ENCODE results near the gene ITGA8. TPM values are rescaled to one million over a fixed set of nuclear protein-coding genes. Genes with fewer than 3 reads are reported as not detected.

ITGA8 gene
- total and polyA plus RNA-seq, 2 of the 13 experiments (the other 11 are each of a cell fraction or from before 2014, with no cell fraction given), result not detected

DNA sequence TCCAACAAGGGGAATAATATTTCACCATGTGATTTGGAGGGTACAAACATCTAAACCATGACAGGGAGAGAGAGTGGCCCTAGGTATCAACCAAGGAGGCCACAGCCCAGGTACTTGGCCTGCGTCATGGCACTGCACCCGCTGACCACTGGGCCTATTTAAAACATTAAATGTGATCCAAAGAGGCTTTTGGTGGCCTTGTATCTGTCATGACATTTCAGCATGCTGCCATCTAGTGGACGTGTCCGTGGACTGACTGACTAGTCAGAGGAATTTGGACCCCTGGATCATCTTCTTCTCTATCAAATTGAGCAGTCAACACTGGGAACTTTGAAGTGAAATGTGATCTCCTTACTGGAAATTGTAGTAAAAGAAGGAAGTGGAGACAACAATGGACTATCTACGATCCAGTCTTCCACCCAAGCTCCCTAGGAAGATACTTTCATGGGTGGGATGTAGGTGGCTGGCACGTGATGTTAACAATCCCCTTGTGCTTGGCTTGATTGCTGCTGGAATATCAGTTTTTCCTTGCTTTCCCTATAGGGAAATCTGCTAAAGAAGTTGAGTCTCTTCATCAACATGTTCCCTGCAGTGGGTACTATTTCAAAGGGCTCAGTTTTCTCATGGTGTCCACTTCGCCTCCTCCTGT, 24.6 kb upstream of the ITGA8 start (continued):
- TF ChIP-seq SAFB2 (CRISPR knock-in tag; IDR thresholded peaks at IDR 0.05; ENCODE audit: borderline replicate concordance, low read depth), result no peak
- TF ChIP-seq, protein P1, sequence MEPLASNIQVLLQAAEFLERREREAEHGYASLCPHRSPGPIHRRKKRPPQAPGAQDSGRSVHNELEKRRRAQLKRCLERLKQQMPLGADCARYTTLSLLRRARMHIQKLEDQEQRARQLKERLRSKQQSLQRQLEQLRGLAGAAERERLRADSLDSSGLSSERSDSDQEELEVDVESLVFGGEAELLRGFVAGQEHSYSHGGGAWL (CRISPR knock-in tag; IDR thresholded peaks at IDR 0.05), result no peak
- TF ChIP-seq ZNF432 (CRISPR knock-in tag; IDR thresholded peaks at IDR 0.05; ENCODE audit: borderline replicate concordance), result no peak
- TF ChIP-seq ZNF232 (CRISPR knock-in tag; IDR thresholded peaks at IDR 0.05; ENCODE audit: borderline replicate concordance), result no peak
- TF ChIP-seq, protein P2, sequence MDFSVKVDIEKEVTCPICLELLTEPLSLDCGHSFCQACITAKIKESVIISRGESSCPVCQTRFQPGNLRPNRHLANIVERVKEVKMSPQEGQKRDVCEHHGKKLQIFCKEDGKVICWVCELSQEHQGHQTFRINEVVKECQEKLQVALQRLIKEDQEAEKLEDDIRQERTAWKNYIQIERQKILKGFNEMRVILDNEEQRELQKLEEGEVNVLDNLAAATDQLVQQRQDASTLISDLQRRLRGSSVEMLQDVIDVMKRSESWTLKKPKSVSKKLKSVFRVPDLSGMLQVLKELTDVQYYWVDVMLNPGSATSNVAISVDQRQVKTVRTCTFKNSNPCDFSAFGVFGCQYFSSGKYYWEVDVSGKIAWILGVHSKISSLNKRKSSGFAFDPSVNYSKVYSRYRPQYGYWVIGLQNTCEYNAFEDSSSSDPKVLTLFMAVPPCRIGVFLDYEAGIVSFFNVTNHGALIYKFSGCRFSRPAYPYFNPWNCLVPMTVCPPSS (IDR thresholded peaks at IDR 0.05), result no peak
- TF ChIP-seq SMARCC2 (IDR thresholded peaks at IDR 0.05), result no peak
- no peak for TF ChIP-seq ZNF883 (CRISPR knock-in tag; IDR thresholded peaks at IDR 0.05; ENCODE audit: not compliant biosample characterization)
- TF ChIP-seq ZBTB38 (CRISPR knock-in tag; IDR thresholded peaks at IDR 0.05), result no peak
- TF ChIP-seq, protein P3, sequence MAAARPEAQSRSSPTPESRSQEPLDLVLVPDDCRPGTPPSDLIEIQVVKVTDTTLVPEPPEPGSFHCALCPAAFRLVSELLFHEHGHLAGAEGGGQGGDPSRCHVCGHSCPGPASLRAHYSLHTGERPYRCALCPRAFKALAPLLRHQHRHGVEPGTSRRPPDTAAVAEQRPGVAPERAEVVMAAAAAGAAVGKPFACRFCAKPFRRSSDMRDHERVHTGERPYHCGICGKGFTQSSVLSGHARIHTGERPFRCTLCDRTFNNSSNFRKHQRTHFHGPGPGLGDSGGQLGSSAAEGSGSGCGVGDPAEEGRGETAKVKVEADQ (CRISPR knock-in tag; IDR thresholded peaks at IDR 0.05; ENCODE audit: borderline replicate concordance), result no peak
- TF ChIP-seq, protein P4, sequence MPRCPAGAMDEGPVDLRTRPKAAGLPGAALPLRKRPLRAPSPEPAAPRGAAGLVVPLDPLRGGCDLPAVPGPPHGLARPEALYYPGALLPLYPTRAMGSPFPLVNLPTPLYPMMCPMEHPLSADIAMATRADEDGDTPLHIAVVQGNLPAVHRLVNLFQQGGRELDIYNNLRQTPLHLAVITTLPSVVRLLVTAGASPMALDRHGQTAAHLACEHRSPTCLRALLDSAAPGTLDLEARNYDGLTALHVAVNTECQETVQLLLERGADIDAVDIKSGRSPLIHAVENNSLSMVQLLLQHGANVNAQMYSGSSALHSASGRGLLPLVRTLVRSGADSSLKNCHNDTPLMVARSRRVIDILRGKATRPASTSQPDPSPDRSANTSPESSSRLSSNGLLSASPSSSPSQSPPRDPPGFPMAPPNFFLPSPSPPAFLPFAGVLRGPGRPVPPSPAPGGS (CRISPR knock-in tag; IDR thresholded peaks at IDR 0.05), result no peak

Data from HepG2 (cell line).